Amniotic epithelial cell (primary cell): ENCODE data around the gene EDEM1.

Experiments used
- DNase-seq: peaks from one replicate; pipeline ENCODE4 v3.0.0-alpha.2; 2010; ENCODE audit warnings: low read depth

The EDEM1 gene

DNA sequence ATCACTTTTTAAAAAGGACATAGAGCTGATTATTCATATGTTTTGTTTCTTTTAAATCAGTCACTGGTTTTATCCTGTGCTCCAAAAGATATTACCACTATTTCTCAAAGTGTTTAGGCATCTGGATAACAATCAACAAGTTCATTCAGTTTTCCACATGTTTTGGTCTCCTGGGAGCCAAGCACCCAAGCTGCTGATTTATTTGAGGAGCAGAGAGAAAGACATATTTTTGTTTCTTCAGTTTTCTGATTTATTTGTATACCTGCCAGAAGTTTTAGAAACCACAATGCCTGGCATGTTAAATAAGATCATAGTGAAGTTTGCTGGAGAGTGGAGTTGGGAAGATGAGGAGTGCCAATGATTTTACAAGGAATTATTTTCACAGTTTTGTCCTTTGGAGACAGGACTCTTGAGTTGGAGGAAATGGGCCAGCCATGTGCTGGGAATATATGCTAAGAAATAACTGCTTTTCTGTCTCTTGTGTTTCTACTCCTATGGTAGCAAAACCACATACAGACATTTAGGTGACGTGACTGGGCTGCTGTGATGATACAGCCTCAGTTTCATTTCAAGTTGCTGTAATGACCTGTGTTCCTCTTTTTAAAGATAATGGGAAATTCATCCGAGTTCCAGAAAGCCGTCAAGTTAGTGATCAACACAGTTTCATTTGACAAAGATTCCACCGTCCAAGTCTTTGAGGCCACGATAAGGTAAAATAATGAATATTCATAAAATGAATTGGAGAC is 11.7 kb downstream of the EDEM1 start:
- peak; percentile 20 for DNase-seq

- no peak for DNase-seq
Observed at GRCh38 chr3:5201536-5201935, 14.0 kb downstream of the EDEM1 start.

DNA sequence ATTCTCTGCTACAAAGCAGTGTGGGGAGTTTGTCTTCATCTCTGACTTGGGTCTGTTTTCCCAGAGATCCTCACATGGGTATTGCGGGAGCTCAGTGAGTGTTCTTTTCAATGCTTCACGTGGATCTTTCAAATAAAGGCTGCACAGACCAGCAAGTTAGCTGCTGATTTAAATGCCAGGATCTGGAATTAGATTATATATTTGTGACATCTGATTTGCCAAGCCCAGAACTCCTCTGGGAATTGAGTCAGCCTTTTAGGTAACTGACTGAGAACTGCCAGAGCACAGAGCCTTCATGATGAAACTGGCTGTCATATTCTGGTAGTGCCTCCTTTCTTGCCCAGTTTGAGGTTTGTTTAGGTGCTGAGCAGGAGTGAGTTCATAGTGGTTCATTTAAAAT is 14.7 kb downstream of the EDEM1 start:
- DNase-seq, result no peak

- no peak for DNase-seq
Observed at GRCh38 chr3:5205165-5205941, 17.8 kb downstream of the EDEM1 start.

DNA sequence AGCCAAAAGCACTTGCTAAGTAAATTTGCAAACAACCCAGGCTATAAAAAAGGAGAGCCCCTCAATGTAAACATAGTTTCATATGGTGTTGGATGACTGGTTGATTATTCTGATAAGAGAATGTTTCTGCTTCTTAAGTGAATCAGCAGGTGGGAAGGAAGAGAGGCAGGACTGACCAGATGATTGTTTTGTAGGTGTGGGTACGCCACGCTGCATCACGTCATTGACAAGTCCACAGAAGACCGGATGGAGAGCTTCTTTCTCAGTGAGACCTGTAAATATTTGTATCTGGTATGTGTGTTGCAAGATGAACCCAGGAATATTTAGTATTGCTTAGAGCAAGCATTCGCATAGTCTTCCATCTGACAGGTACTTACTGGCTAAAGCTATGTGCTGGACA is 23.4 kb downstream of the EDEM1 start:
- no peak for DNase-seq

DNA sequence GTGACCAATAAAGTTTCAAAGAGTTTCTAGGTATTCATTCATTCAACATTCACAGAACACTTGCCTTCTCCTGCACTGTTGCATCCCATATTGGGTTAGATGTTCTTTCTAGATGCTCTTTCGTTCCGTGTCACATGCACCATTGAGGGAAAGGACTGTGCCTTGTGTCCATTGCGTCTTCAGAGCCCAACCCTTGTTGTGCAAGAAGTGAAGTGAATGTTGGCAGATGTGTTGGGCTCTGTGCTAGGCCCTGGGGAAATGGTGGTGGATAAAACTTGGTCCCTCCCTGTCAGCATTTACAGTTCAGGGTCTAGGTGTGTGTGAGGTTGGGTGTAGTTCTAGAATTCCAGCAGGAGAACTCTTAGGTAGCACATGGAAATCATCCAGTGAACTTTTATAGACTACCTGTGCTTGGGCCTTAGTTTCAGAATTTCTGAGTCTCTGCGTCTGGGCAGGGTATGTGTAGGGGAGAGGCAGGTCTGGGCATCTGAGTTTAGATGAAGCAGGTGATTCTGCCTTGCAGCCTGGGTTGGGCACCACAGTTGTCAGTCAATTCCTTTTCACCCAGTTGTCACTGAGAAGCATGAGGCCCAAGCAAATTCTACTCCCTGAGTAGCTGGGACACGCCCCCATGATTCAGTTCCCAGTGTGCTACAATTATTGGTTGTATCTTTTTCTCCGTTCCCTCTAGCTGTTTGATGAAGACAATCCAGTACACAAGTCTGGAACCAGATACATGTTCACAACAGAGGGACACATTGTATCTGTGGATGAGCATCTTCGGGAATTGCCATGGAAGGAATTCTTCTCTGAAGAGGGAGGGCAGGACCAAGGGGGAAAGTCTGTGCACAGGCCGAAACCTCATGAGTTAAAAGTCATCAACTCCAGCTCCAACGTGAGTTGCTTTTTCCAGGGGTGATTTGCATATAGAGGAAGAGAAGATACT is 25.4 kb downstream of the EDEM1 start:
- no peak for DNase-seq

DNA sequence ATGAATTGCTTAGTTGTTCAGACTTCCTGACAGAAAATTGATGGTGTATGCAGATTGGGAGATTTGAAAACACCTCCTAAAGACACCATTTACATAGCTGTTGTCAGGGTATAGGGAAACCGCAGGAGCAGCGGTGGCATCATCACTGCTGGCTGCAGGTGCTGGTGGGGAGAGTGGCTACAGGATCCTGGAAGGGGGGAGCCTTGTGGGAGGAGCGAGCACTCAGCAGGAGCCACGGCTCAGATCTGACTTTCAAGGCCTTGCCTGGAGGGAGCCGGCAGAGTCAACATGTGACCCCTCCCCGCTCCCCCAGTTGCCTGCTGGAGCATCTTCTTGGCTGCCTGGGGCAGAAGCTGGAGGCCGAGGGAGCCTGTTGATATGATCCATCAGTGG is 26.1 kb downstream of the EDEM1 start:
- no peak for DNase-seq

DNA sequence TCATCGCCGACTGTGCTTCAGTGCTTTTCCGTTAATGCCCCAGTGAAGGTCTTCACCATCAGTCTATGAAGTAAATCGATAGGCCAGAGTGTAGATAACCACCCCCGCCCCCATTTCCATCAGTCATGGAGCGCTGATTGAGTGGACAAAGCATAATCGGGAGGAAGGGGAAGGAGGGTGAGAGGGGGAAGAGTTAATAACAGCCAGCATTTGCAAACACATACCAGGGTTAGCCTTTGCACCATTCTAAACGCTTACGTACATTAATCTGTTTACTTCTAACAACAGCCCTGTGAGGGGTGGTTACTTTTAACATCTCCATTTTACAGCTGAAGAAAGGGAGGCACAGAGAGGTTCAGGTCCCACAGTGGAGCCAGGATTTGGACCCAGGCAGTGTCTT is 26.8 kb downstream of the EDEM1 start:
- no peak for DNase-seq

- DNase-seq, result peak; percentile 48
Observed at GRCh38 chr3:5217824-5218595, 30.5 kb downstream of the EDEM1 start.

- DNase-seq, result no peak
Observed at GRCh38 chr3:5218815-5219214, 31.3 kb downstream of the EDEM1 start.

- DNase-seq, result no peak
Observed at GRCh38 chr3:5219216-5219615, 31.7 kb downstream of the EDEM1 start.

DNA sequence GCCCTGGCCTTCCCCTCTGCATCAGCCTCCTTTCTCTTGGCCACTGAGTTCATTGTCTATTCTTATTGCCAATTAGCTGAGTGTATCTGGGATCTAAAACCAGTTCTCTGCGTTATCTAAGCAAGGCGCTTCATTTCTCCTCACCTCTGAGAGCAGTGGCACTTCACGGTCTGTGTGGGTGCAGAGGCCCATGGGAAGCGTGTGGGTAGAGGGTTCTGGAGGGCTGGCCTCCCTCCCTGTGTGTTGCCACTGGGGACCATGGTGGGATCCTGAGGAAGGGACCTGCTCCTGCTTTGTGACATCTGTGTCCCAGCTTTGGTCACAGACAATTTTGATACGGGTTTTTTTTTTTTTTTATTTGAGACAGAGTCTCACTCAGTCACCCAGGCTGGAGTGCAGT is 32.7 kb downstream of the EDEM1 start:
- no peak for DNase-seq

- no peak for DNase-seq
Observed at GRCh38 chr3:5220667-5221431, 33.3 kb downstream of the EDEM1 start.

DNA sequence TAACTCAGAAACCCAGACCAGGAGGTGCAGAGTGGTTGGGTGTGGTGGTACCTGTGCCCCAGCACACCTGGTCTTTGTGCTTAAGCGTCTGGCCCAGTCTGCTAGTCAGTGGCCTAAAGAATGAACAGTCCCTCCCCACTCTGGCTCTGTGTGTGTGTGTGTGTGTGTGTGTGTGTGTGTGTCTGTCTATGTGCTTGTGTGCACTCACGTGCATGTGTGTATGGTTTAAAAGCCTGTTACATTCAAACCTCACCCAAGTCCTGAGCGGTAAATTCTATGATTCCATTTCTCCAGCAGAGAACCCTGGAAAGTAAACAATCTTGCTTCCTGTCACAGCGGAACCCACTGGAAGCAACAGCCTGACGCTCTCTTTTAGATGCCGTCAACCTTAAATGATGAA is 34.2 kb downstream of the EDEM1 start:
- DNase-seq, result no peak

- DNase-seq, result no peak
Observed at GRCh38 chr3:5222283-5223005, 34.9 kb downstream of the EDEM1 start.

DNA sequence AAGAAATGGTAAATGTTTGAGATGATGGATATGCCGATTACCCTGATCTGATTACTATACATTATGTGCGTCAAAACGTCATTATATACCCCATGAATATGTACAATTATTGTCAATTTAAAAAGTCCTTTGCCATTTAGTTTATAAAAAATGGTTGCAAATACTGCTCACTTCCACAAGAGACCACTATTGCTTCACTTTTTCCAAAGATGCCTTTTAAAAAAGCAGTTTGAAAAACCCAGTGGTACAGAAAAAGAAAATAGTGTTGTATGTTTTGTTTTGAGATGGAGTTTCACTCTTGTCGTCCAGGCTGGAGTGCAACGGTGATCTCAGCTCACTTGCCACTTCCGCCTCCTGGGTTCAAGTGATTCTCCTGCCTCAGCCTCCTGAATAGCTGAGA is 39.3 kb downstream of the EDEM1 start:
- peak; percentile 32 for DNase-seq

GRCh38 chr3:5227812-5228211 is 40.3 kb downstream of the EDEM1 start:
- DNase-seq, result peak; percentile 77

DNA sequence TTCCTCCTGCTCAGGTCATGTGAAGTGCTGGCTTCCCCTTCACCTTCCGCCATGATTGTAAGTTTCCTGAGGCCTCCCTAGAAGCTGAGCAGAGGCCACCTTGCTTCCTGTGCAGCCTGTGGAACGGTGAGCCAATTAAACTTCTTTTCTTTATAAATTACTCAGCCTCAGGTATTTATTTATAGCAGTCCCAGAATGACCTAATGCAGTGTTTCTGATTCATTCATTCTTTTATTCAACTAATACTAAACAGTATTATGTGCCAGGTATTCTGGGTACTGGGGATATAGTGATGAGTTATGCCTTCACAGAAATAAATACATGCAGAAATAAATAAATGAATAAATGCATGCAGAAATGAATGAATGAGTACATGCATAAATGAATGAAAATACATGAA is 41.9 kb downstream of the EDEM1 start:
- no peak for DNase-seq

- no peak for DNase-seq
Observed at GRCh38 chr3:5231074-5231473, 43.6 kb downstream of the EDEM1 start.

DNA sequence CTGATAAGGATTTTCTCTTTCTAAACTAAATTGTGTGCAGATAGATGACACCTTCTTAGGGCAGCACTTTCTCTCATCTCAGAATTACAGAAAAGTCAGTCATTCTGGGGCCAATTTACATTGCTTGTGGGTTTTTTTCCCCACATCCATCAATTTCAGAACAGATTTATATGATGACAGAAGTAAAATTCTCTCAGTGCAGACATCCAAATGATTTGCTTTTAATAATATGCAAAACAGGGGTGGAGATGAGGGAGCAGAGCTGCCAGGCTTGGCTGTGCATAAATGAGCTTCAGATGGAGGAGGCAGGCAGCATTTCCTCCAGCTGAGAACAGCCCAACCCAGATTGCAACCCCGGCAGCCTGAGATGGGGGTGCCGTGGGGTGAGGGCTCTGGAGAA is 44.0 kb downstream of the EDEM1 start:
- DNase-seq, result no peak
